GM12872 (cell line): Measurements from ENCODE around the gene UFD1.

Source experiments
- CTCF ChIP-seq: IDR thresholded peaks from 3 replicates; pipeline ENCODE4 v1.5.1; 2011; ENCODE audit warnings: low read depth, mild to moderate bottlenecking, low read length, moderate library complexity; ENCODE audit not compliant: insufficient read depth

UFD1 gene

GRCh38 chr22:19494001-19494560, 15.1 kb upstream of the UFD1 start:
- TF ChIP-seq CTCF, result no peak

DNA sequence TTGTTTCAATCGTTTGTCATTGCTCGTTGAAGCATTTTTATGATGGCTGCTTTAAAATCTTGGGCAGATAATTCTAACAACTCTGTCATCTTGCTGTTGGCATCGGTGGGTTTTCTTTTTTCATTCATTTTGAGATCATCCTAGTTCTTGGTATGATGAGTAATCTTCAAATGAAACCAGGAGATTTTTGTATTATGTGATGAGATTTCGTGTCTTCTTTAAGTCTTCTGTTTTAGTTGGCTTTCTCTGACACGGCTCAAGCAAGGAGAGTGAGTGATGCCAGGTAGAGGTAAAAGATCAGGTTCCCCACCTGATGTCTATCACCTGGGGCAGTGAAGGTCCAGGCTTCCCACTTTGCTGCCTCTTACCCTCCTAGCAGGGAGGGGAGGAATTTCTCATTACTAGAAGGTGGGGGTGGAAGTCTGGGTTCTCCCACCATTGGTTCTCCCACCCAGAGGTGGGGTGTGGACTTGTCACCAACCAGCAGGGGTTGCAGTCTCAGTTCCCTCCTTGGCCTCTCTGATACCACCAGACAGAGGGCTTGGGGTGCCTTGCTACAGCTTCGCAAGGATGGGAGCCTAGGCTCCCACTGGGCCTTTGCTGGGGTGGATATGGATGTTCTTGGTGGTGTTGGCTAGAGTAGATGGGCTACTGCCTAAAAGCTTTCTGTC, 13.6 kb upstream of the UFD1 start:
- TF ChIP-seq CTCF, result no peak

- TF ChIP-seq CTCF, result no peak
These were observed 11.7 kb upstream of the UFD1 start for GRCh38 chr22:19490628-19491230.

GRCh38 chr22:19488884-19489843, 10.2 kb upstream of the UFD1 start:
- TF ChIP-seq CTCF, result no peak

GRCh38 chr22:19488285-19488684, 9.3 kb upstream of the UFD1 start:
- no peak for TF ChIP-seq CTCF

GRCh38 chr22:19483481-19484244, 4.7 kb upstream of the UFD1 start:
- no peak for TF ChIP-seq CTCF
